ENCODE results near the gene BPIFB3. TPM values are rescaled to one million over a fixed set of nuclear protein-coding genes. Genes with fewer than 3 reads are reported as not detected.

The BPIFB3 gene
- total and polyA plus RNA-seq, 2 experiments from 2014 or later, result not detected

DNA sequence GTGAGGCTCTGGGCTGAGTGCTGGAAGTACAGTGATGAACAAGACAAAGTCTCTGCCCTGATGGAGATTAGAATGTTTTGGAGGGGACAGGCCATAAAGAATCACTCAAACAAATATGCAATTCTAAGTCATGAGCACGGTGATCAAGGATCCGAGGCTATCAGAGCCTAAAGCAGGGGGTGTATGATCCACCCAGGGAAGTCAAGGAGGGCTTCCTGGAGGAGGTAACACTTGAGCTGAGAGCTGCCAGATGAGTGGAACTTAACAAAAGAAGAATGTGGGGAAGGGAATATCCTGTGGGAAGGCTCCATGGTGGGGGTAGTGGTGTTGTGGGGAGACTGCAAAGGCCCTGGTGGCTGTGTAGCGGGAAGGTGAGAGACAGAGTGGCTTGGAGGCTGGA is 38.0 kb downstream of the BPIFB3 start:
- H3K4me1 ChIP-seq (ENCODE audit: insufficient read depth), result no peaks in the 10 kb centered on the region
- no peak overlapping the region for H2AFZ ChIP-seq
- no peaks in the 10 kb centered on the region for H3K36me3 Mint-ChIP-seq (ENCODE audit: low read depth)
- H3K79me2 ChIP-seq (replicated peaks; ENCODE audit: insufficient read depth), result no peaks in the 10 kb centered on the region
- DNase-seq (ENCODE audit: low spot score) (no peak), ATAC-seq (no peak)
- no peaks in the 10 kb centered on the region for H3K27me3 ChIP-seq (ENCODE audit: insufficient read depth)
- H3K27ac Mint-ChIP-seq, result no peak overlapping the region
- no peak overlapping the region for H3K4me3 ChIP-seq
- H3K4me3 Mint-ChIP-seq, result no peak overlapping the region
- H3K4me2 ChIP-seq, result no peak overlapping the region
- no peaks in the 10 kb centered on the region for H3K9me2 ChIP-seq (ENCODE audit: insufficient read depth)
- no peaks in the 10 kb centered on the region for H3K4me1 Mint-ChIP-seq
- H3K27me3 Mint-ChIP-seq (ENCODE audit: insufficient read depth, low read depth, poor library complexity), result peaks cover 5% of the 10 kb centered on the region
- no peaks in the 10 kb centered on the region for H3F3A ChIP-seq (replicated peaks; ENCODE audit: low read depth)
- no peaks in the 10 kb centered on the region for H3K9me3 Mint-ChIP-seq
- H4K20me1 ChIP-seq (replicated peaks; ENCODE audit: insufficient read depth), result no peaks in the 10 kb centered on the region
- TF ChIP-seq NANOG (IDR thresholded peaks at IDR 0.05; ENCODE audit: borderline replicate concordance), result no peak
- TF ChIP-seq, protein P1, sequence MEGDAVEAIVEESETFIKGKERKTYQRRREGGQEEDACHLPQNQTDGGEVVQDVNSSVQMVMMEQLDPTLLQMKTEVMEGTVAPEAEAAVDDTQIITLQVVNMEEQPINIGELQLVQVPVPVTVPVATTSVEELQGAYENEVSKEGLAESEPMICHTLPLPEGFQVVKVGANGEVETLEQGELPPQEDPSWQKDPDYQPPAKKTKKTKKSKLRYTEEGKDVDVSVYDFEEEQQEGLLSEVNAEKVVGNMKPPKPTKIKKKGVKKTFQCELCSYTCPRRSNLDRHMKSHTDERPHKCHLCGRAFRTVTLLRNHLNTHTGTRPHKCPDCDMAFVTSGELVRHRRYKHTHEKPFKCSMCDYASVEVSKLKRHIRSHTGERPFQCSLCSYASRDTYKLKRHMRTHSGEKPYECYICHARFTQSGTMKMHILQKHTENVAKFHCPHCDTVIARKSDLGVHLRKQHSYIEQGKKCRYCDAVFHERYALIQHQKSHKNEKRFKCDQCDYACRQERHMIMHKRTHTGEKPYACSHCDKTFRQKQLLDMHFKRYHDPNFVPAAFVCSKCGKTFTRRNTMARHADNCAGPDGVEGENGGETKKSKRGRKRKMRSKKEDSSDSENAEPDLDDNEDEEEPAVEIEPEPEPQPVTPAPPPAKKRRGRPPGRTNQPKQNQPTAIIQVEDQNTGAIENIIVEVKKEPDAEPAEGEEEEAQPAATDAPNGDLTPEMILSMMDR (conservative IDR thresholded peaks at IDR 0.05; ENCODE audit: low read depth in 2 of 2), result no peak
- TF ChIP-seq ZNF331 (CRISPR knock-in tag; IDR thresholded peaks at IDR 0.05; ENCODE audit: low read depth), result no peak
- no peak for TF ChIP-seq STAT1 (IDR thresholded peaks at IDR 0.05; ENCODE audit: unreplicated experiment)
- no peak for TF ChIP-seq EZH2 (IDR thresholded peaks at IDR 0.05; ENCODE audit: low read depth, unreplicated experiment)
- no peak for TF ChIP-seq CREB1 (CRISPR knock-in tag; IDR thresholded peaks at IDR 0.05; ENCODE audit: low read depth)
- TF ChIP-seq, protein P2, sequence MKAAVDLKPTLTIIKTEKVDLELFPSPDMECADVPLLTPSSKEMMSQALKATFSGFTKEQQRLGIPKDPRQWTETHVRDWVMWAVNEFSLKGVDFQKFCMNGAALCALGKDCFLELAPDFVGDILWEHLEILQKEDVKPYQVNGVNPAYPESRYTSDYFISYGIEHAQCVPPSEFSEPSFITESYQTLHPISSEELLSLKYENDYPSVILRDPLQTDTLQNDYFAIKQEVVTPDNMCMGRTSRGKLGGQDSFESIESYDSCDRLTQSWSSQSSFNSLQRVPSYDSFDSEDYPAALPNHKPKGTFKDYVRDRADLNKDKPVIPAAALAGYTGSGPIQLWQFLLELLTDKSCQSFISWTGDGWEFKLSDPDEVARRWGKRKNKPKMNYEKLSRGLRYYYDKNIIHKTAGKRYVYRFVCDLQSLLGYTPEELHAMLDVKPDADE (IDR thresholded peaks at IDR 0.05), result no peak
- TF ChIP-seq JUNB (IDR thresholded peaks at IDR 0.05; ENCODE audit: unreplicated experiment), result no peak
- TF ChIP-seq EZH2phosphoT487 (IDR thresholded peaks at IDR 0.05; ENCODE audit: unreplicated experiment), result no peak
- TF ChIP-seq, protein P3, sequence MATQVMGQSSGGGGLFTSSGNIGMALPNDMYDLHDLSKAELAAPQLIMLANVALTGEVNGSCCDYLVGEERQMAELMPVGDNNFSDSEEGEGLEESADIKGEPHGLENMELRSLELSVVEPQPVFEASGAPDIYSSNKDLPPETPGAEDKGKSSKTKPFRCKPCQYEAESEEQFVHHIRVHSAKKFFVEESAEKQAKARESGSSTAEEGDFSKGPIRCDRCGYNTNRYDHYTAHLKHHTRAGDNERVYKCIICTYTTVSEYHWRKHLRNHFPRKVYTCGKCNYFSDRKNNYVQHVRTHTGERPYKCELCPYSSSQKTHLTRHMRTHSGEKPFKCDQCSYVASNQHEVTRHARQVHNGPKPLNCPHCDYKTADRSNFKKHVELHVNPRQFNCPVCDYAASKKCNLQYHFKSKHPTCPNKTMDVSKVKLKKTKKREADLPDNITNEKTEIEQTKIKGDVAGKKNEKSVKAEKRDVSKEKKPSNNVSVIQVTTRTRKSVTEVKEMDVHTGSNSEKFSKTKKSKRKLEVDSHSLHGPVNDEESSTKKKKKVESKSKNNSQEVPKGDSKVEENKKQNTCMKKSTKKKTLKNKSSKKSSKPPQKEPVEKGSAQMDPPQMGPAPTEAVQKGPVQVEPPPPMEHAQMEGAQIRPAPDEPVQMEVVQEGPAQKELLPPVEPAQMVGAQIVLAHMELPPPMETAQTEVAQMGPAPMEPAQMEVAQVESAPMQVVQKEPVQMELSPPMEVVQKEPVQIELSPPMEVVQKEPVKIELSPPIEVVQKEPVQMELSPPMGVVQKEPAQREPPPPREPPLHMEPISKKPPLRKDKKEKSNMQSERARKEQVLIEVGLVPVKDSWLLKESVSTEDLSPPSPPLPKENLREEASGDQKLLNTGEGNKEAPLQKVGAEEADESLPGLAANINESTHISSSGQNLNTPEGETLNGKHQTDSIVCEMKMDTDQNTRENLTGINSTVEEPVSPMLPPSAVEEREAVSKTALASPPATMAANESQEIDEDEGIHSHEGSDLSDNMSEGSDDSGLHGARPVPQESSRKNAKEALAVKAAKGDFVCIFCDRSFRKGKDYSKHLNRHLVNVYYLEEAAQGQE (IDR thresholded peaks at IDR 0.05; ENCODE audit: unreplicated experiment), result no peak
- H3K27ac ChIP-seq (ENCODE audit: low read depth), result no peak overlapping the region
- no peaks in the 10 kb centered on the region for H3K36me3 ChIP-seq (ENCODE audit: insufficient read depth)

DNA sequence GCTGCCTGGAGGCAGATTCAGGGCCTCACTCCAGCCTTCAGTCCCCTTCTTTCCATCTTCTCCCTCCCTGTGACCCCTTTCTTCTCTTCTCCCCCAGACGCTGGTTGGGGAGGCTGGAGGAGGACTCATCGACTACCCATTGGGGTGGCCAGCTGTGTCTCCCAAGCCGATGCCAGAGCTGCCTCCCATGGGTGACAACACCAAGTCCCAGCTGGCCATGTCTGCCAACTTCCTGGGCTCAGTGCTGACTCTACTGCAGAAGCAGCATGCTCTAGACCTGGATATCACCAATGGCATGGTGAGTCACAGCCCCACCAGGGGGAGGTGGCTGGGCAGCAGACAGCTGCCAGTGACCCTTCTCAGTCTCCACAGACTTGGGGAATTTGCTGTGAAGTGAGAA is 38.7 kb downstream of the BPIFB3 start:
- no peaks in the 10 kb centered on the region for H3K4me1 ChIP-seq (ENCODE audit: insufficient read depth)
- no peaks in the 10 kb centered on the region for H4K20me1 ChIP-seq (replicated peaks; ENCODE audit: insufficient read depth)
- no peak overlapping the region for H3K27ac ChIP-seq (ENCODE audit: low read depth)
- Mint-ChIP-seq H3K27me3 (ENCODE audit: insufficient read depth, low read depth, poor library complexity) (peaks cover 5% of the 10 kb centered on the region), H3K4me1 (no peaks in the 10 kb centered on the region), H3K4me3 (no peak overlapping the region), H3K27ac (no peak overlapping the region), H3K9me3 (no peaks in the 10 kb centered on the region), H3K36me3 (ENCODE audit: low read depth) (no peaks in the 10 kb centered on the region)
- ATAC-seq, result no peak
- no peak for DNase-seq (ENCODE audit: low spot score)
- no peaks in the 10 kb centered on the region for H3K27me3 ChIP-seq (ENCODE audit: insufficient read depth)
- no peaks in the 10 kb centered on the region for H3F3A ChIP-seq (replicated peaks; ENCODE audit: low read depth)
- no peak overlapping the region for H3K4me3 ChIP-seq
- no peaks in the 10 kb centered on the region for H3K36me3 ChIP-seq (ENCODE audit: insufficient read depth)
- no peak overlapping the region for H3K4me2 ChIP-seq
- no peak overlapping the region for H2AFZ ChIP-seq
- no peaks in the 10 kb centered on the region for H3K79me2 ChIP-seq (replicated peaks; ENCODE audit: insufficient read depth)
- H3K9me2 ChIP-seq (ENCODE audit: insufficient read depth), result no peaks in the 10 kb centered on the region
- TF ChIP-seq, protein P2 (IDR thresholded peaks at IDR 0.05), result no peak

Measured in GM23338 (cell line).